Osteoblast (primary cell): ENCODE measurements around the gene PSMD13. TPM values are rescaled to one million over a fixed set of nuclear protein-coding genes. Genes with fewer than 3 reads are reported as not detected.
A peak's percentile ranks its signal among the peaks of the same experiment; 100 is the strongest.
"Not testable (repeated sequence)": the region's sequence is repeated elsewhere in the genome, so short reads cannot be mapped to it uniquely, and the experiment has no call there.

ENCODE experiments used
- DNase-seq: peaks from one replicate; pipeline ENCODE4 v3.0.0; 2011; ENCODE audit warnings: low spot score, mixed read lengths; ENCODE audit not compliant: insufficient read length; ENCODE audit errors: missing footprints
- H2AFZ ChIP-seq: 2 replicates; pipeline ENCODE4 v1.6.0; 2011; ENCODE audit warnings: mild to moderate bottlenecking, low read length
- H3K27ac ChIP-seq: 2 replicates; pipeline ENCODE4 v1.5.1; 2011; ENCODE audit warnings: mild to moderate bottlenecking, low read depth, low read length, moderate library complexity
- H3K27me3 ChIP-seq: 2 replicates; pipeline ENCODE4 v1.6.0; 2012; ENCODE audit warnings: mild to moderate bottlenecking, control low read depth, inconsistent platforms, low read length, moderate library complexity; ENCODE audit not compliant: insufficient read depth
- H3K36me3 ChIP-seq: 2 replicates; pipeline ENCODE4 v1.5.1; 2011; ENCODE audit warnings: mild to moderate bottlenecking, low read length, control low read depth, moderate library complexity; ENCODE audit not compliant: insufficient read depth
- H3K4me1 ChIP-seq: 2 replicates; pipeline ENCODE4 v1.5.1; 2011; ENCODE audit warnings: mild to moderate bottlenecking, low read length, control low read depth, moderate library complexity; ENCODE audit not compliant: insufficient read depth
- H3K4me2 ChIP-seq: 2 replicates; pipeline ENCODE4 v1.6.0; 2011; ENCODE audit warnings: mild to moderate bottlenecking, low read length; ENCODE audit not compliant: insufficient read depth
- H3K4me3 ChIP-seq: fragments of 200-600 bp; sonication (generic); 3 replicates; pipeline ENCODE4 v1.5.1; 2012; ENCODE audit warnings: mild to moderate bottlenecking, low read length, inconsistent platforms; ENCODE audit not compliant: insufficient read depth
- H3K79me2 ChIP-seq: 2 replicates; pipeline ENCODE4 v1.6.0; 2012; ENCODE audit warnings: mild to moderate bottlenecking, low read length, control low read depth, inconsistent platforms; ENCODE audit not compliant: insufficient read depth
- H3K9me3 ChIP-seq: 2 replicates; pipeline ENCODE4 v1.5.1; 2011; ENCODE audit warnings: low read depth, low read length, control low read depth
- H4K20me1 ChIP-seq: 2 replicates; pipeline ENCODE4 v1.6.0; 2012; ENCODE audit warnings: mild to moderate bottlenecking, low read length, control low read depth; ENCODE audit not compliant: insufficient read depth
- total RNA-seq: library from RNA; depleted of rRNA; stranded (reverse); fragments of >200 nt; gene quantifications from 2 replicates; pipeline ENCODE4 v1.2.3, GENCODE V29; 2012
- TF ChIP-seq, protein P1 (sequence below): IDR thresholded peaks from 2 replicates; pipeline ENCODE4 v1.5.1; 2011; ENCODE audit warnings: mild to moderate bottlenecking, low read depth, low read length, moderate library complexity; ENCODE audit errors: extremely low read depth

PSMD13 gene
- total RNA-seq, 1 donor = 110 TPM

DNA sequence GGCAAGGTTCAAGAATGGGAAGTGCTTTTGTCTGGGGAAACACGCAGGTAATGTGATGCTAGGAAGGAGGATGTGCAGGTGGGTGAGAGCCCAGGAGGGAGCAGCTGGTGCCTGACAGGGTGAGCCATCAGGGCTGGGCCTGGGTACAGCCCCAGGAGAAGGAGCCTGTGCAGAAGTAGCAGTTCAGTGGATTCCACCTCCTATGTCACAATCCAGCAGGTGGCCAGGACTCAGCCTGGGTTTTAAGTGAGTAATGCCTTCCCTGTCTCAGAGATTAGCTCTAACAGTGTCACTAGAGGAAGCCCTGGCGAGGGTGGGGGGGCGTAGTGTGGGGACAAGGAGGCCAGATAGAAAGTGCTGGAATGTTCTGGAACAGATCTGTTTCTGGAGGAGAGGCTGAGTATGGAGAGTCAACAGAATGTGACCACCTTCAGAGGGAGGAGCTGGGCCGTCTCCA, 21.2 kb upstream of the PSMD13 start:
- Histone ChIP-seq H3K9me3 (no peaks in the 10 kb centered on the region), H3K27me3 (no peaks in the 10 kb centered on the region), H3K4me1 (peaks cover 6% of the 10 kb centered on the region), H3K36me3 (peaks cover 47% of the 10 kb centered on the region), H3K27ac (no peak overlapping the region), H4K20me1 (peaks cover 31% of the 10 kb centered on the region), H2AFZ (no peak overlapping the region), H3K79me2 (peaks cover 29% of the 10 kb centered on the region), H3K4me2 (no peak overlapping the region), H3K4me3 (no peak overlapping the region)
- peak; percentile 65 for DNase-seq
- TF ChIP-seq, protein P1, sequence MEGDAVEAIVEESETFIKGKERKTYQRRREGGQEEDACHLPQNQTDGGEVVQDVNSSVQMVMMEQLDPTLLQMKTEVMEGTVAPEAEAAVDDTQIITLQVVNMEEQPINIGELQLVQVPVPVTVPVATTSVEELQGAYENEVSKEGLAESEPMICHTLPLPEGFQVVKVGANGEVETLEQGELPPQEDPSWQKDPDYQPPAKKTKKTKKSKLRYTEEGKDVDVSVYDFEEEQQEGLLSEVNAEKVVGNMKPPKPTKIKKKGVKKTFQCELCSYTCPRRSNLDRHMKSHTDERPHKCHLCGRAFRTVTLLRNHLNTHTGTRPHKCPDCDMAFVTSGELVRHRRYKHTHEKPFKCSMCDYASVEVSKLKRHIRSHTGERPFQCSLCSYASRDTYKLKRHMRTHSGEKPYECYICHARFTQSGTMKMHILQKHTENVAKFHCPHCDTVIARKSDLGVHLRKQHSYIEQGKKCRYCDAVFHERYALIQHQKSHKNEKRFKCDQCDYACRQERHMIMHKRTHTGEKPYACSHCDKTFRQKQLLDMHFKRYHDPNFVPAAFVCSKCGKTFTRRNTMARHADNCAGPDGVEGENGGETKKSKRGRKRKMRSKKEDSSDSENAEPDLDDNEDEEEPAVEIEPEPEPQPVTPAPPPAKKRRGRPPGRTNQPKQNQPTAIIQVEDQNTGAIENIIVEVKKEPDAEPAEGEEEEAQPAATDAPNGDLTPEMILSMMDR = no peak

DNA sequence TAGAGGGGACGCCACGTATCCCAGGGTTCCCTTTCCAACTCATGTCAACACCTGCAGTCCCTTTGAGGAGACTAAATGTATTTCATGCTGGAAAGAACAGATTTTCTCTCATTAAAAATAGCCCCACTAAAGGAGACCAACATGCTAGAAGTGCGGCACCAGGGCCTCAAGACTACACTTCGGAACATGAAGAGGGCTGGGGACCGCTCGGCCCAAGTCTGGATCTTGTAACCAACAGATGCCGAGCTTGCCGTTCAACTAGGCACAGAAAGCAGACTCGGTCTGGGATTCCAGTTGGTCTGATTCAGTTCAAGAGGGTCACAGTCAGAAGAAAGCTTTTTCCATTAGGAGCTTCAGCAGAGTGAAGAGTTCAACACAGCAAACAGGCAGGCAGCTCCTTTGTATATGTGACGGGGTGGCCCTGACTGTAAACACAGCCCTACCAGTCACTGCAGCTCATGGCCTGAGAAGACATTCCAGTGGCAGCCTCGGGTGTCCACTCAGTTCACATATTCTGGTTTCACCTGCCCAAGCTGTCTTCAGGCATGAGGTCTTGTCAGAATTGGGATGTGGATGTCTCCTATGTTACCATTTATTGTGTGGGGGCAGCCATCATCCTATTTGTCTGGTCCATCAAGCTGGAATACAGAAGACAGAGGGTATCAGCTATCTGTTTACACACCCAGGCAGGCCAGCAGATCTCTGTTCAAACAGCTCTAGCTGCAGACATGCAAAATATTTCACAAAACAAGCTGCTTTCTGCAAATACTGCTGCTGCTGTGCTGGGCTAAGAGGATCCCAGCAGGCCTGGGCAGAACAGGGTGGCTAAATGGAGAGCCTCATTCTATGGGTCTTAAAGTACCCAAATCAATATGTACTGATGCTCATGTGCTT, 20.4 kb upstream of the PSMD13 start:
- TF ChIP-seq, protein P1 = no peak
- Histone ChIP-seq H3K36me3 (peaks cover 40% of the 10 kb centered on the region), H2AFZ (no peak overlapping the region), H3K79me2 (peaks cover 22% of the 10 kb centered on the region), H3K4me1 (no peaks in the 10 kb centered on the region), H3K27me3 (no peaks in the 10 kb centered on the region), H3K27ac (no peak overlapping the region), H3K4me2 (no peak overlapping the region), H3K4me3 (no peak overlapping the region), H4K20me1 (peaks cover 24% of the 10 kb centered on the region), H3K9me3 (no peaks in the 10 kb centered on the region)
- DNase-seq = peak; percentile 77

DNA sequence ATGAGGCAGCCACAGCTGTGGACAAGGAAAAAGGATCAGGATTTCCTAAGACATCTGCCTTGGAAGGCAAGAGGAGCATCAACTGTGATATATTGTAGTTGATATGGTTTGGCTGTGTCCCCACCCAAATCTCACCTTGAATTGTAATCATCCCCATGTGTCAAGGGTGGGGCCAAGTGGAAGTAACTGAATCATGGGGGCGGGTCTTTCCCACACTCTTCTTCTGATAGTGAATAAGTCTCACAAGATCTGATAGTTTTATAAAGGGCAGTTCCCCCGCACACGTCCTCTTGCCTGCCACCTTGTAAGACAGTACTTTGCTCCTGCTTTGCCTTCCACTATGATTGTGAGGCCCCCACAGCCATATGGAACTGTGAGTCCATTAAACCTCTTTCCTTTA, 19.1 kb upstream of the PSMD13 start:
- no peaks in the 10 kb centered on the region for H3K4me1 ChIP-seq
- no peaks in the 10 kb centered on the region for H3K27me3 ChIP-seq
- peaks cover 27% of the 10 kb centered on the region for H3K36me3 ChIP-seq
- no peak overlapping the region for H2AFZ ChIP-seq
- TF ChIP-seq, protein P1 = no peak
- no peaks in the 10 kb centered on the region for H3K9me3 ChIP-seq
- no peak for DNase-seq
- H3K4me3 ChIP-seq = no peak overlapping the region
- H4K20me1 ChIP-seq = peaks cover 10% of the 10 kb centered on the region
- no peak overlapping the region for H3K4me2 ChIP-seq
- no peak overlapping the region for H3K27ac ChIP-seq
- H3K79me2 ChIP-seq = peaks cover 8% of the 10 kb centered on the region

DNA sequence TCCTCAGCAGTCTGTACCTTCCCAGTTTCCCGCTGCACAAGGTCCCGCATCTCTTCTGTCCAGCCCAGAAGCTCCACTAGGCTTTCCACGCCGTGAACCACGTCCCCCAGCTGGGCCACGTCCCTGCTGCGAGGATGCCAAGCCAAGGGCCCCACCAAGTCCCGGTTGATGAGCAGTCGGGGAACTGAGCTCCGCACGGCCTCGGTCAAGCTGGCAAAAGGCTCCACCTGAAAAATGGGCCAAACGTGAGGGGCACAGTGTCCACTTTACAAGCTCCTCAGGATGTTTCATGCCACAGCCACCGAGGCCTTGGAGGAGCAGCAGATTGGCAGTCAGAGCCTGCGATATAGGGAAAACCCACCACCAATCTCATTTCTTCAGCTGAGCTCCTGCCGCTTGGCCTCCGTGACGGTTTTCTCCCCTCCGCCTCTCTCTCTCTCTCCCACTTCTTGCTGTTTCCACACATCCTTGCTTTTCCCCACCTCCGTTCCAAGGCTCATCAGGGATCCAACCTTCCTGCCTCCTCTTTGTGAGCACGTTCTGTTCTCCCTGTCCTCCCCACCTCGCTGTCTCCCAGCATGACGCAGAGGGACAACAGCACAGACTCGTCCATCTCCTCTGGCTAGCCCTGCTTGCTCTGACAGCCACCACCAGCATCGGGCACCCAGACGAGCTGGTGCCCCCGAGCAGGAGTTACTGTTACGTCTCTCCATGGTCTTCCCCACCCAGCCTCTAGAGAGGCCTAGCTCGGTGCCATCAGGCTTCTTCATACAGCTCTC, 17.8 kb upstream of the PSMD13 start:
- H3K36me3 ChIP-seq = peaks cover 14% of the 10 kb centered on the region
- TF ChIP-seq, protein P1 = no peak

DNA sequence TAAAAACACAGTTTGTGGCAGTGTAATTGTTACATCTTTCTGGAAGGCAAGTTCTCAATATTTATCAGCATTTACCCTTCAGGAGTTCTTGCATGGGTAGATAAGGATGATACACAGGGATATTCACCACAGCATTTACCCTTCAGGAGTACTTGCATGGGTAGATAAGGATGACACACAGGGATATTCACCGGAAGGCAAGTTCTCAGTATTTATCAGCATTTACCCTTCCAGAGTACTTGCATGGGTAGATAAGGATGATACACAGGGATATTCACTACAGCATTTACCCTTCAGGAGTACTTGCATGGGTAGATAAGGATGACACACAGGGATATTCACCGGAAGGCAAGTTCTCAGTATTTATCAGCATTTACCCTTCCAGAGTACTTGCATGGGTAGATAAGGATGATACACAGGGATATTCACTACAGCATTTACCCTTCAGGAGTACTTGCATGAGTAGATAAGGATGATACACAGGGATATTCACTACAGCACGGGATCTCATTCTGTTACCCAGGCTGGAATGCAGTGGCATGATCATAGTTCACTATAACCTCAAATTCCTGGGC, 16.0 kb upstream of the PSMD13 start:
- not testable (repeated sequence) for H3K4me1 ChIP-seq, H3K79me2 ChIP-seq, H4K20me1 ChIP-seq, H2AFZ ChIP-seq, DNase-seq, H3K4me3 ChIP-seq, H3K27ac ChIP-seq, H3K9me3 ChIP-seq, H3K36me3 ChIP-seq, H3K27me3 ChIP-seq, H3K4me2 ChIP-seq

More for the DNA sequence above, 17.8 kb upstream of the PSMD13 start:
- H3K27ac ChIP-seq = no peak overlapping the region
- H3K9me3 ChIP-seq = no peaks in the 10 kb centered on the region
- H2AFZ ChIP-seq = no peak overlapping the region
- no peak overlapping the region for H3K4me3 ChIP-seq
- no peaks in the 10 kb centered on the region for H3K27me3 ChIP-seq
- DNase-seq = peak; percentile 63
- H3K4me2 ChIP-seq = no peak overlapping the region
- H3K4me1 ChIP-seq = no peaks in the 10 kb centered on the region
- no peaks in the 10 kb centered on the region for H3K79me2 ChIP-seq
- H4K20me1 ChIP-seq = peaks cover 8% of the 10 kb centered on the region
